K562 (cell line): ENCODE measurements around the gene SPEG. TPM values are rescaled to one million over a fixed set of nuclear protein-coding genes. Genes with fewer than 3 reads are reported as not detected.

ENCODE experiments used
- CTBP1 ChIP-seq: fragments of 450-650 bp; IDR thresholded peaks from 2 replicates; pipeline ENCODE4 v1.6.1; 2016; ENCODE audit warnings: borderline replicate concordance
- CXXC5 ChIP-seq: fragments of 250-450 bp; sonication (Bioruptor Pico); IDR thresholded peaks from 2 replicates; pipeline ENCODE4 v1.8.0; 2022; ENCODE audit warnings: inconsistent platforms, mild to moderate bottlenecking, moderate library complexity
- DIDO1 ChIP-seq: fragments of 450-650 bp; IDR thresholded peaks from 2 replicates; pipeline ENCODE4 v1.6.1; 2016; ENCODE audit warnings: low read depth, missing biosample characterization, missing genetic modification characterization
- EGR1 ChIP-seq: fragments of 450-650 bp; conservative IDR thresholded peaks from 2 replicates; pipeline ENCODE4 v1.6.1; 2017; ENCODE audit warnings: mild to moderate bottlenecking
- EWSR1 ChIP-seq: fragments of 450-650 bp; IDR thresholded peaks from 2 replicates; pipeline ENCODE4 v1.6.1; 2018; ENCODE audit warnings: borderline replicate concordance, mild to moderate bottlenecking, low read depth, moderate library complexity; ENCODE audit not compliant: partially characterized antibody
- GABPA ChIP-seq: fragments of 200-800 bp; sonication (Bioruptor generic); conservative IDR thresholded peaks from 2 replicates; pipeline ENCODE4 v1.6.1; 2016; ENCODE audit warnings: low read depth, missing genetic modification characterization, missing compliant biosample characterization
- HDAC1 ChIP-seq, 2 experiments: fragments of 450-650 bp; IDR thresholded peaks; 2 replicates each; pipeline ENCODE4 v1.6.1; 2016 to 2017; ENCODE audit warnings: inconsistent platforms in 1 of 2, mild to moderate bottlenecking in 1 of 2, moderate library complexity in 1 of 2
- KDM5B ChIP-seq: fragments of 200-600 bp; sonication (generic); IDR thresholded peaks from 2 replicates; pipeline ENCODE4 v1.6.1; 2012; ENCODE audit warnings: low read depth, mild to moderate bottlenecking, moderate library complexity, low read length, control low read depth, inconsistent platforms; ENCODE audit not compliant: insufficient replicate concordance
- MAFK ChIP-seq: IDR thresholded peaks from 2 replicates; pipeline ENCODE4 v1.6.1; 2011; ENCODE audit warnings: low read length, improper control_type of control experiment
- MCM5 ChIP-seq: fragments of 450-650 bp; IDR thresholded peaks from 2 replicates; pipeline ENCODE4 v1.6.1; 2016; ENCODE audit warnings: low read depth
- MIER1 ChIP-seq: fragments of 450-650 bp; IDR thresholded peaks from 2 replicates; pipeline ENCODE4 v1.6.1; 2016; ENCODE audit warnings: antibody characterized with exemption, mild to moderate bottlenecking, low read depth
- MYC ChIP-seq, 2 experiments: fragments of 250-450 bp in 1 of 2; sonication (Bioruptor Pico) in 1 of 2; IDR thresholded peaks; 2 replicates each; pipeline versions ENCODE4 v1.5.1 to v1.6.1; 2012 to 2021; ENCODE audit warnings: low read depth in 2 of 2, borderline replicate concordance in 1 of 2, improper control_type of control experiment in 1 of 2, low read length in 1 of 2, mild to moderate bottlenecking in 1 of 2, moderate library complexity in 1 of 2
- NCOA1 ChIP-seq: fragments of 450-650 bp; IDR thresholded peaks from 2 replicates; pipeline ENCODE4 v1.6.1; 2016; ENCODE audit warnings: low read depth
- NCOA4 ChIP-seq: fragments of 450-650 bp; IDR thresholded peaks from 2 replicates; pipeline ENCODE4 v1.6.1; 2018; ENCODE audit warnings: mild to moderate bottlenecking; ENCODE audit not compliant: partially characterized antibody
- OTX1 ChIP-seq: fragments of 450-650 bp; formaldehyde crosslinking; IDR thresholded peaks from 2 replicates; pipeline ENCODE4 v1.4.0; 2022; ENCODE audit warnings: mild to moderate bottlenecking
- PHF8 ChIP-seq: fragments of 200-600 bp; sonication (generic); IDR thresholded peaks from 2 replicates; pipeline ENCODE4 v1.6.1; 2012; ENCODE audit warnings: mixed run types, mild to moderate bottlenecking, inconsistent platforms, low read length, moderate library complexity, borderline replicate concordance
- PKNOX1 ChIP-seq: fragments of 450-650 bp; IDR thresholded peaks from 2 replicates; pipeline ENCODE4 v1.6.1; 2016
- SAP30 ChIP-seq: fragments of 200-600 bp; sonication (generic); IDR thresholded peaks from 2 replicates; pipeline ENCODE4 v1.6.1; 2012; ENCODE audit warnings: borderline replicate concordance, low read depth, mild to moderate bottlenecking, moderate library complexity, low read length, control low read depth, inconsistent platforms; ENCODE audit not compliant: insufficient read depth, poor library complexity, severe bottlenecking
- SMAD4 ChIP-seq: fragments of 250-450 bp; sonication (Bioruptor Pico); conservative IDR thresholded peaks from 2 replicates; pipeline ENCODE4 v1.8.0; 2021; ENCODE audit warnings: inconsistent platforms, mild to moderate bottlenecking, moderate library complexity
- SRSF9 ChIP-seq: fragments of 200-400 bp; formaldehyde crosslinking; IDR thresholded peaks from 2 replicates; pipeline ENCODE4 v1.6.1; 2017; ENCODE audit warnings: low read depth, low read length, borderline replicate concordance
- U2AF1 ChIP-seq: fragments of 200-400 bp; formaldehyde crosslinking; optimal IDR thresholded peaks from 2 replicates; pipeline ENCODE3; 2017; ENCODE audit warnings: mild to moderate bottlenecking, low read depth, low read length, moderate library complexity
- ZBTB2 ChIP-seq: fragments of 450-650 bp; IDR thresholded peaks from 2 replicates; pipeline ENCODE4 v1.6.1; 2016; ENCODE audit warnings: antibody characterized with exemption
- ZNF12 ChIP-seq: sonication (generic); formaldehyde crosslinking; IDR thresholded peaks from 2 replicates; pipeline ENCODE4 v1.4.0; 2020; ENCODE audit warnings: mild to moderate bottlenecking, missing genetic modification reagents
- ZNF347 ChIP-seq: fragments of 450-650 bp; formaldehyde crosslinking; IDR thresholded peaks from 2 replicates; pipeline ENCODE4 v1.4.0; 2020; ENCODE audit warnings: low read depth, mild to moderate bottlenecking, moderate library complexity
- ZSCAN32 ChIP-seq: fragments of 450-650 bp; formaldehyde crosslinking; IDR thresholded peaks from 2 replicates; pipeline ENCODE4 v1.4.0; 2020; ENCODE audit warnings: mild to moderate bottlenecking, moderate library complexity
- polyA plus RNA-seq, 8 experiments: library from polyadenylated mRNA; depleted of rRNA in 4 of 8; stranded (reverse) in 5 of 8; unstranded in 3 of 8; fragments of >200 nt; fragmentation: Nextera tagmentation in 2 of 8; fragmentation: Illumina TruSeq in 1 of 8; extraction: Ambion mirVana in 2 of 8; extraction: Trizol in 1 of 8; gene quantifications; 2 replicates each; pipeline versions ENCODE4 v1.2.1 to v1.2.3, GENCODE V29; 2011 to 2014; ENCODE audit warnings: inconsistent platforms in 1 of 8, missing spikeins in 1 of 8
- total RNA-seq, 7 experiments: library from RNA; depleted of rRNA in 6 of 7; stranded (reverse); fragments of >200 nt in 6 of 7; fragmentation: Illumina TruSeq in 2 of 7; extraction: Trizol in 2 of 7; gene quantifications; 2 replicates each; pipeline versions ENCODE4 v1.2.1 to v1.2.3, GENCODE V29; 2011 to 2021; ENCODE audit warnings: low replicate concordance in 1 of 7

Gene SPEG
- total and polyA plus RNA-seq, 9 of the 15 experiments (the other 6 are each of a cell fraction or from before 2014, with no cell fraction given), result 0.49 to 8.7 (median 3.0) TPM

- peak in 1 of 2 experiments; percentile 71; a peak in 2 of 4 replicates for TF ChIP-seq HDAC1 (IDR thresholded peaks at IDR 0.05)
- no peak for TF ChIP-seq ZSCAN32 (CRISPR knock-in tag)
- TF ChIP-seq MIER1, result no peak
- TF ChIP-seq OTX1 (CRISPR knock-in tag), result no peak
- no peak for TF ChIP-seq SRSF9
- TF ChIP-seq NCOA4, result no peak
- TF ChIP-seq EGR1, result peak; percentile 25
- no peak for TF ChIP-seq ZNF12 (CRISPR knock-in tag)
- peak; percentile 12; the same call in 1 of the 2 replicates for TF ChIP-seq GABPA (tag)
- no peak for TF ChIP-seq ZBTB2
- TF ChIP-seq PHF8, result peak; percentile 65; the same call in 1 of the 2 replicates
- no peak for TF ChIP-seq ZNF347 (CRISPR knock-in tag)
- TF ChIP-seq MCM5, result no peak
- no peak for TF ChIP-seq SMAD4 (CRISPR knock-in tag)
- TF ChIP-seq CXXC5 (CRISPR knock-in tag), result peak; percentile 51
- TF ChIP-seq PKNOX1, result no peak
- peak; percentile 17; the same call in 1 of the 2 replicates for TF ChIP-seq CTBP1
- no peak for TF ChIP-seq U2AF1
- TF ChIP-seq KDM5B, result no peak
- TF ChIP-seq MYC (IDR thresholded peaks at IDR 0.05; ENCODE audit: low read depth, low read length), result peak; percentile 43; the same call in 1 of the 2 replicates
- peak; percentile 68; the same call in 1 of the 2 replicates for TF ChIP-seq MYC (CRISPR knock-in tag; IDR thresholded peaks at IDR 0.05; ENCODE audit: borderline replicate concordance, low read depth)
- peak; percentile 23 for TF ChIP-seq SAP30
- TF ChIP-seq EWSR1, result no peak
- no peak for TF ChIP-seq NCOA1
- no peak for TF ChIP-seq DIDO1 (tag)
- no peak for TF ChIP-seq MAFK
These were observed 47.1 kb upstream of the SPEG start, which contains the start of gene DNPEP (continued) for GRCh38 chr2:219387306-219388120.
